ENCODE results near the gene PIK3R5. TPM values are rescaled to one million over a fixed set of nuclear protein-coding genes. Genes with fewer than 3 reads are reported as not detected.

PIK3R5 gene
- total and polyA plus RNA-seq, 2 donors from 2014 or later, result 0.45 to 19.1 TPM

DNA sequence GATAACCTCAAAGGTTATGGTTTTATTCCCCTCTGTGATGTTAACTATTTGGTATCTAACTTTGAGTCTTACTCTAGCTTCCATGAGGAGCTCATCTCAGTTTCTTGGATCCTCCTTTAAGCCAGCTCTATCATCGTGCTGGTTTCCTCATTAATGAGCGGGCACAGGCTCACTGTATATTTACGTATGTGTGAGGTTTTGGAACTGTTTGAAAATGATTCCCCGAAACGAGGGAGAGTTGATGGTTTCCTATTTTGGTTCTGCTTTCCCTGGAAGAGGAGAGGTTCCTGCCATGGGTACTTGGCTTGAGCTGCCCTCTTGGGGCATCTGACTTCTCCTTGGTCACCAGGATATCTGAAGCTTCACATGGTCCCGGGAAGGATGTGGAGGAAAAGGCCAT is 65.3 kb downstream of the PIK3R5 start:
- Histone ChIP-seq H3K27ac (ENCODE audit: low read depth in 2 of 2, low read length in 2 of 2) (no peak overlapping the region), H3K36me3 (ENCODE audit: control insufficient read depth in 2 of 3, insufficient read depth in 3 of 3, low read length in 3 of 3) (no peaks in the 10 kb centered on the region), H3K9ac (ENCODE audit: low read length in 3 of 3) (no peak overlapping the region), H3K27me3 (ENCODE audit: control insufficient read depth, insufficient read depth, low read length) (no peaks in the 10 kb centered on the region), H3K4me1 (ENCODE audit: control insufficient read depth in 2 of 3, insufficient read depth in 2 of 3, low read depth in 1 of 3, low read length in 3 of 3) (no peaks in the 10 kb centered on the region), H3K9me3 (ENCODE audit: control insufficient read depth in 2 of 3, insufficient read depth in 1 of 3, low read length in 3 of 3) (no peaks in the 10 kb centered on the region), H3K4me3 (ENCODE audit: low read length in 3 of 3) (no peak overlapping the region)
- intact Hi-C loops (cut with DNase I), result no loop called here
- FAIRE-seq (no peak), DNase-seq (no peak)
- TF ChIP-seq, protein P1, sequence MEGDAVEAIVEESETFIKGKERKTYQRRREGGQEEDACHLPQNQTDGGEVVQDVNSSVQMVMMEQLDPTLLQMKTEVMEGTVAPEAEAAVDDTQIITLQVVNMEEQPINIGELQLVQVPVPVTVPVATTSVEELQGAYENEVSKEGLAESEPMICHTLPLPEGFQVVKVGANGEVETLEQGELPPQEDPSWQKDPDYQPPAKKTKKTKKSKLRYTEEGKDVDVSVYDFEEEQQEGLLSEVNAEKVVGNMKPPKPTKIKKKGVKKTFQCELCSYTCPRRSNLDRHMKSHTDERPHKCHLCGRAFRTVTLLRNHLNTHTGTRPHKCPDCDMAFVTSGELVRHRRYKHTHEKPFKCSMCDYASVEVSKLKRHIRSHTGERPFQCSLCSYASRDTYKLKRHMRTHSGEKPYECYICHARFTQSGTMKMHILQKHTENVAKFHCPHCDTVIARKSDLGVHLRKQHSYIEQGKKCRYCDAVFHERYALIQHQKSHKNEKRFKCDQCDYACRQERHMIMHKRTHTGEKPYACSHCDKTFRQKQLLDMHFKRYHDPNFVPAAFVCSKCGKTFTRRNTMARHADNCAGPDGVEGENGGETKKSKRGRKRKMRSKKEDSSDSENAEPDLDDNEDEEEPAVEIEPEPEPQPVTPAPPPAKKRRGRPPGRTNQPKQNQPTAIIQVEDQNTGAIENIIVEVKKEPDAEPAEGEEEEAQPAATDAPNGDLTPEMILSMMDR (IDR thresholded peaks at IDR 0.05; ENCODE audit: borderline replicate concordance, extremely low read depth, insufficient read depth), result no peak

DNA sequence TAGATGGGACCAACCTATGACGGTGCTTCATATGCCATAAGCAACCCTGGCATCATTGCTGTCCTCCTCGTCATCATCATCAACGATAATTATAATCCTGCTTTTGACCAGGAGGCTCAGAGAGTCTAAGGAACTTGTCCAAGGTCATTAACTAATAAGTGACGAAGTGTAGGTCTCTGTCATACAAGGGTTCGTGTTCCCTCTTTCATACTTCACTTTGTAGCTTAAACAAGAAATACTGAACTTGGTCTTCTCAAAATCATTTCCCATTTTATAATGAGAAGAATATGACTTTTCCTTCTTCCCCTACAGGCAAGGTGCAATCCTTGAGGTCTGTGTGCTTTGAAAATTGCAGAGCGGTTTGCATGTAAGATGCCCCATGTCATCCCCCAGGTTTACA is 66.9 kb downstream of the PIK3R5 start:
- Histone ChIP-seq H3K27ac (ENCODE audit: low read depth in 2 of 2, low read length in 2 of 2) (no peak overlapping the region), H3K4me3 (ENCODE audit: low read length in 3 of 3) (no peak overlapping the region), H3K36me3 (ENCODE audit: control insufficient read depth in 2 of 3, insufficient read depth in 3 of 3, low read length in 3 of 3) (no peaks in the 10 kb centered on the region), H3K27me3 (ENCODE audit: control insufficient read depth, insufficient read depth, low read length) (no peaks in the 10 kb centered on the region), H3K9me3 (ENCODE audit: control insufficient read depth in 2 of 3, insufficient read depth in 1 of 3, low read length in 3 of 3) (no peaks in the 10 kb centered on the region), H3K4me1 (ENCODE audit: control insufficient read depth in 2 of 3, insufficient read depth in 2 of 3, low read depth in 1 of 3, low read length in 3 of 3) (no peaks in the 10 kb centered on the region), H3K9ac (ENCODE audit: low read length in 3 of 3) (no peak overlapping the region)
- TF ChIP-seq, protein P1 (IDR thresholded peaks at IDR 0.05; ENCODE audit: borderline replicate concordance, extremely low read depth, insufficient read depth), result no peak
- FAIRE-seq (no peak), DNase-seq (no peak)
- intact Hi-C loops (cut with DNase I), result no loop called here

DNA sequence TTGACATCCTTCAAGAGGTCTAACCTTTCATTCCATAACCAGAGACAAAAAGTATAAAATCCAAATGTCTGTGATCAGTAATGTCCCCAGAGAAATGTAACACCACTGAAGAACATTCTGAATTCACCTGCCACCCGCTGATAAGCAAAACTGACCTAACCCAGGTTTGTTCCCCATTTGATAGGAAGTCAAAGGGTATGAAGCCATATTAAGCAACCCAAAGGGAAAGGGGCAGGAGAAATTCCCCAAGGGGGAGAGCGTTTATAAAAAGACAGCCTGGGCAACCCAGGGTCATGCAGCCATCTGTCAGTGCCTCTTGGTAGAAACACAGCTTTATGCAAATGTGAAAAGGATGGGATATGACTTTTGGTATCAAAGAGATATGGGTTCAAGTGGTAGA is 67.4 kb downstream of the PIK3R5 start:
- Histone ChIP-seq H3K27ac (ENCODE audit: low read depth in 2 of 2, low read length in 2 of 2) (no peak overlapping the region), H3K4me1 (ENCODE audit: control insufficient read depth in 2 of 3, insufficient read depth in 2 of 3, low read depth in 1 of 3, low read length in 3 of 3) (no peaks in the 10 kb centered on the region), H3K36me3 (ENCODE audit: control insufficient read depth in 2 of 3, insufficient read depth in 3 of 3, low read length in 3 of 3) (no peaks in the 10 kb centered on the region), H3K9me3 (ENCODE audit: control insufficient read depth in 2 of 3, insufficient read depth in 1 of 3, low read length in 3 of 3) (no peaks in the 10 kb centered on the region), H3K4me3 (ENCODE audit: low read length in 3 of 3) (no peak overlapping the region), H3K27me3 (ENCODE audit: control insufficient read depth, insufficient read depth, low read length) (no peaks in the 10 kb centered on the region), H3K9ac (ENCODE audit: low read length in 3 of 3) (no peak overlapping the region)
- intact Hi-C loops (cut with DNase I), result no loop called here
- no peak for FAIRE-seq
- no peak for DNase-seq
- TF ChIP-seq, protein P1 (IDR thresholded peaks at IDR 0.05; ENCODE audit: borderline replicate concordance, extremely low read depth, insufficient read depth), result no peak
